NCI-H1694 (cell line): Measurements from ENCODE around the gene RNF123.
A peak's percentile ranks its signal among the peaks of the same experiment; 100 is the strongest.

Experiments
- DNase-seq: peaks from one replicate; lab custom pipeline; 2025; lab: John Stamatoyannopoulos, UW

The RNF123 gene

GRCh38 chr3:49689046-49689907 lies at the start of gene RNF123, which contains the start of gene MST1:
Gene RNF123, plus strand, starts transcription at chr3:49689557. Its CDS starts 1,609 bp downstream, at chr3:49691166.
Gene MST1, minus strand, starts transcription at chr3:49689474. Its CDS starts 783 bp downstream, at chr3:49688691.
- DNase-seq, result no peak

GRCh38 chr3:49641292-49641691 lies 48.1 kb upstream of the RNF123 start:
- DNase-seq, result no peak

- no peak for DNase-seq
Measured at GRCh38 chr3:49641921-49642707, 47.2 kb upstream of the RNF123 start.

DNA sequence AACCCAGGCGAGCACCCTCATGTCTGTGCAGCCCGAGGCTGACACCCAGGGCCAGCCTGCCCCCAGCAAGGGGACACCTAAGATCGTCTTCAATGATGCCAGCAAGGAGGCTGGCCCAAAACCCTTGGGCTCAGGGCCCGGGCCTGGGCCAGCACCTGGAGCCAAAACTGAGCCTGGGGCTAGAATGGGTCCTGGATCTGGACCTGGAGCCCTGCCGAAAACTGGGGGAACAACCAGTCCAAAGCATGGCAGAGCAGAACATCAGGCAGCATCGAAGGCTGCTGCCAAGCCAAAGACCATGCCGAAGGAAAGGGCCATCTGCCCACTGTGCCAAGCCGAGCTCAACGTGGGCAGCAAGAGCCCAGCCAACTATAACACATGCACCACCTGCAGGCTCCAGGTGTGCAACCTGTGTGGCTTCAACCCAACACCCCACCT lies 46.6 kb upstream of the RNF123 start:
- DNase-seq, result no peak

- DNase-seq, result no peak
Measured at GRCh38 chr3:49644684-49645083, 44.7 kb upstream of the RNF123 start.

- DNase-seq, result no peak
Measured at GRCh38 chr3:49646236-49646635, 43.1 kb upstream of the RNF123 start.

- no peak for DNase-seq
Measured at GRCh38 chr3:49647741-49648140, 41.6 kb upstream of the RNF123 start.

GRCh38 chr3:49648354-49649019 lies 40.9 kb upstream of the RNF123 start:
- no peak for DNase-seq

DNA sequence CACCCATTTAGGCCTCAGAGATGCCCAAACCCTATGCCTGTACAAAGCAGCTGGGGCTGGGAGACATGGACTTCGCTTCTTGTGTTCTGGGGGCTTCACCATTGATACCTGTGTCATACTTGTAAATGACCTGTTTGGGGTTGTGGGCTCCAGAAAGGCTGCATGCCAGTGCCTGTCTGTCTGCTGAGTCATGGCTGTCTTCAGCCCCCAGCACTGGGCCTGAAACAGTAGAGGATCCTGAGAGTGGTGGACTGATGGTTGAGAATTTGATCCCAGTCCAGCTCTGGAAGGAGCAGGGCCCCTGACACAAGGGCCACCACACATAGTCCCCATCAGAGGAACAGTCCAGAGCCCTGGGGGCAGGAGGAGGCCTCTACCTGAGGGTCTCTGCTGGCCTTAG lies 39.8 kb upstream of the RNF123 start:
- DNase-seq, result no peak

GRCh38 chr3:49650177-49650576 lies 39.2 kb upstream of the RNF123 start:
- no peak for DNase-seq

DNA sequence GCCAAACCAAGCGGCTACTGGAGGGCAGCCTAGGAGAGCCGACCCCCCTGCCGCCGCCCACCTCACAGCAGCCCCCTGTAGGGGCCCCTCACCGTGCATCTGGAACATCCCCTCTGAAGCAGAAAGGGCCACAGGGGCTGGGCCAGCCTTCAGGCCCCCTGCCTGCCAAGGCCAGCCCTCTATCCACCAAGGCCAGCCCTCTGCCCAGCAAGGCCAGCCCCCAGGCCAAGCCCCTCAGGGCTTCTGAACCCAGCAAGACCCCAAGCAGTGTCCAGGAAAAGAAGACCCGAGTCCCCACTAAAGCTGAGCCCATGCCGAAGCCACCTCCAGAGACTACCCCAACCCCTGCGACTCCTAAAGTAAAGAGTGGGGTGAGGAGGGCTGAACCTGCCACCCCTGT lies 38.7 kb upstream of the RNF123 start:
- DNase-seq, result no peak

GRCh38 chr3:49652218-49652902 lies 37.0 kb upstream of the RNF123 start:
- DNase-seq, result no peak

GRCh38 chr3:49652903-49653415 lies 36.4 kb upstream of the RNF123 start:
- DNase-seq, result no peak

DNA sequence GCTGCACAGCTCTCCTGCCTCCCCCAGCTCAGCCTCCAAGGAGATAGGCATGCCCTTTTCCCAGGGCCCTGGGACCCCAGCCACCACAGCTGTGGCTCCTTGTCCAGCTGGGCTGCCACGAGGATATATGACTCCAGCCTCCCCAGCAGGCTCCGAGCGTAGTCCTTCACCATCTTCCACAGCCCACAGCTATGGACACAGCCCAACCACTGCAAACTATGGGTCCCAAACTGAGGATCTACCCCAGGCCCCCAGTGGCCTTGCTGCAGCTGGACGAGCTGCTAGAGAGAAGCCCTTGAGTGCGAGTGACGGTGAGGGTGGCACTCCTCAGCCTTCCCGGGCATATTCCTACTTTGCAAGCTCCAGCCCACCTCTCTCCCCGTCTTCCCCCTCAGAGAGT lies 35.7 kb upstream of the RNF123 start:
- no peak for DNase-seq

GRCh38 chr3:49654176-49654825 lies 35.1 kb upstream of the RNF123 start:
- no peak for DNase-seq

DNA sequence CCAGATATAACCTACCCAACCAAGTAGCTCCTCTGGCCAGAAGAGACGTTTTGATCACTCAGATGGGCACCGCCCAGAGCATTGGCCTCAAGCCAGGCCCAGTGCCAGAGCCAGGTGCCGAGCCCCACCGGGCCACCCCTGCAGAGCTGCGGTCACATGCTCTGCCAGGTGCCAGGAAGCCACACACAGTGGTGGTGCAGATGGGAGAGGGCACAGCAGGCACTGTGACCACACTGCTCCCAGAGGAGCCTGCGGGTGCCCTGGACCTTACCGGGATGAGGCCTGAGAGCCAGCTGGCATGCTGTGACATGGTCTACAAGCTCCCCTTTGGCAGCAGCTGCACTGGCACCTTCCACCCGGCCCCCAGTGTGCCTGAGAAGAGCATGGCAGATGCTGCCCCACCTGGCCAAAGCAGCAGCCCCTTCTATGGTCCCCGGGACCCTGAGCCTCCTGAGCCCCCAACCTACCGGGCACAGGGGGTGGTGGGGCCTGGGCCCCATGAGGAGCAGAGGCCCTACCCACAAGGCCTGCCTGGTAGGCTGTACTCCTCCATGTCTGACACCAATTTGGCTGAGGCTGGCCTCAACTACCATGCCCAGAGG lies 34.3 kb upstream of the RNF123 start:
- no peak for DNase-seq

DNA sequence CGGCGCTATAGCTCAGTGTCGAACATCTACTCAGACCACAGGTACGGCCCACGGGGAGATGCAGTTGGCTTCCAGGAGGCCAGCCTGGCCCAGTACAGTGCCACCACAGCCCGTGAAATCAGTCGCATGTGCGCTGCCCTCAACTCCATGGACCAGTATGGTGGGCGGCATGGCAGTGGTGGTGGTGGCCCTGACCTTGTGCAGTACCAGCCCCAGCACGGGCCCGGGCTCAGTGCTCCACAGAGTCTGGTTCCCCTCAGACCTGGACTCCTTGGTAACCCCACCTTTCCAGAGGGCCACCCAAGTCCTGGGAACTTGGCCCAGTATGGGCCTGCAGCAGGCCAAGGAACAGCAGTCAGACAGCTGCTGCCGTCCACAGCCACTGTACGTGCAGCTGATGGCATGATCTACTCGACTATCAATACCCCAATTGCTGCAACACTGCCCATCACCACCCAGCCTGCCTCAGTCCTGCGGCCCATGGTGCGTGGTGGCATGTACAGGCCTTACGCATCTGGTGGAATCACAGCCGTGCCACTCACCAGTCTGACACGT lies 33.5 kb upstream of the RNF123 start:
- DNase-seq, result no peak

DNA sequence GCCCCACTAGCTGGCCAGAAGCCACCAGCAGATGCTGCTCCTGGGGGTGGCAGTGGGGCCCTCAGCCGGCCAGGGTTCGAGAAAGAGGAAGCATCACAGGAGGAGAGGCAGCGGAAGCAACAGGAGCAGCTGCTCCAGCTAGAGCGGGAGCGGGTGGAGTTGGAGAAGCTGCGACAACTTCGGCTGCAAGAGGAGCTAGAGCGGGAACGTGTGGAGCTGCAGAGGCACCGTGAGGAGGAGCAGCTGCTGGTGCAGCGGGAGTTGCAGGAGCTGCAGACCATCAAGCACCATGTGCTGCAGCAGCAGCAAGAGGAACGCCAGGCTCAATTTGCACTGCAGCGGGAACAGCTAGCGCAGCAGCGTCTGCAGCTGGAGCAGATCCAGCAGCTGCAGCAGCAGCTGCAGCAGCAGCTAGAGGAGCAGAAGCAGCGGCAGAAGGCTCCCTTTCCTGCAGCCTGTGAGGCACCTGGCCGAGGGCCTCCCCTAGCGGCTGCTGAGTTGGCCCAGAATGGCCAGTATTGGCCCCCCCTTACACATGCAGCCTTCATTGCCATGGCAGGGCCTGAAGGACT lies 32.7 kb upstream of the RNF123 start:
- DNase-seq, result peak; percentile 18

DNA sequence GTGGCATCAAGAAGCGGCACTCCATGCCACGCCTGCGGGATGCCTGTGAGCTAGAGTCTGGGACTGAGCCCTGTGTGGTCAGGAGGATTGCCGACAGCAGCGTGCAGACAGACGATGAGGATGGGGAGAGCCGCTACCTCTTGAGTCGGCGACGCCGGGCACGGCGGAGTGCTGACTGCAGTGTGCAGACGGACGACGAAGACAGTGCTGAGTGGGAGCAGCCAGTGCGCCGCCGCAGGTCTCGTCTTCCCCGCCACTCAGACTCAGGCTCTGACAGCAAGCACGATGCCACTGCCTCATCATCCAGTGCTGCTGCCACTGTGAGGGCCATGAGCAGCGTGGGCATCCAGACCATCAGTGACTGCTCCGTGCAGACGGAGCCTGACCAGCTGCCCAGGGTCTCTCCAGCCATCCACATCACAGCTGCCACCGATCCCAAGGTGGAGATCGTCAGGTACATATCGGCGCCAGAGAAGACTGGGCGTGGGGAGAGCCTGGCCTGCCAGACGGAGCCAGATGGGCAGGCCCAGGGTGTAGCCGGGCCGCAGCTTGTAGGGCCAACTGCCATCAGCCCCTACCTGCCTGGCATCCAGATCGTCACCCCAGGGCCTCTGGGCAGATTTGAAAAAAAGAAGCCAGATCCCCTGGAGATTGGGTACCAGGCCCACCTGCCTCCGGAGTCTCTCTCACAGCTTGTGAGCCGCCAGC lies 32.0 kb upstream of the RNF123 start:
- no peak for DNase-seq
